D341Med (cell line): ENCODE measurements around the gene REXO1.
A peak's percentile ranks its signal among the peaks of the same experiment; 100 is the strongest.
"Not testable (repeated sequence)": the region's sequence is repeated elsewhere in the genome, so short reads cannot be mapped to it uniquely, and the experiment has no call there.

ENCODE experiments used
- DNase-seq: peaks from one replicate; pipeline ENCODE4 v3.0.0; 2012; ENCODE audit warnings: low spot score

Gene REXO1

GRCh38 chr19:1875646-1876495 is 27.6 kb upstream of the REXO1 start:
- peak; percentile 94 for DNase-seq

GRCh38 chr19:1875265-1875645 is 27.0 kb upstream of the REXO1 start:
- DNase-seq, result not testable (repeated sequence)

- DNase-seq, result no peak
These were observed 26.4 kb upstream of the REXO1 start for GRCh38 chr19:1874554-1875185.

GRCh38 chr19:1873524-1874473 is 25.5 kb upstream of the REXO1 start:
- DNase-seq, result no peak

- DNase-seq, result no peak
These were observed 24.7 kb upstream of the REXO1 start for GRCh38 chr19:1872807-1873523.

GRCh38 chr19:1871630-1872029 is 23.3 kb upstream of the REXO1 start:
- no peak for DNase-seq

GRCh38 chr19:1871140-1871597 is 22.9 kb upstream of the REXO1 start:
- no peak for DNase-seq

GRCh38 chr19:1868971-1869370 is 20.7 kb upstream of the REXO1 start:
- DNase-seq, result no peak

GRCh38 chr19:1867349-1867724 is 19.1 kb upstream of the REXO1 start:
- DNase-seq, result no peak

GRCh38 chr19:1866693-1867348 is 18.5 kb upstream of the REXO1 start:
- no peak for DNase-seq

- DNase-seq, result no peak
These were observed 17.1 kb upstream of the REXO1 start for GRCh38 chr19:1865172-1866010.

GRCh38 chr19:1864480-1865171 is 16.3 kb upstream of the REXO1 start:
- DNase-seq, result peak; percentile 85

- DNase-seq, result peak; percentile 97
These were observed 15.6 kb upstream of the REXO1 start for GRCh38 chr19:1863638-1864479.

- DNase-seq, result no peak
These were observed 15.0 kb upstream of the REXO1 start, which contains the start of gene KLF16 for GRCh38 chr19:1863328-1863637. Gene KLF16 (minus strand): TSS chr19:1863579. CDS start chr19:1863497, 82 bp downstream.

- peak; percentile 84 for DNase-seq
These were observed 14.4 kb upstream of the REXO1 start for GRCh38 chr19:1862424-1863327.

GRCh38 chr19:1862068-1862423 is 13.8 kb upstream of the REXO1 start:
- no peak for DNase-seq

- DNase-seq, result no peak
These were observed 13.3 kb upstream of the REXO1 start for GRCh38 chr19:1861599-1862031.
